Subcutaneous abdominal adipose tissue (tissue), 5 donors: ENCODE measurements around the gene LPP.

ENCODE experiments used
- H3K27ac ChIP-seq: one replicate; pipeline ENCODE4 v1.7.0; 2013; ENCODE audit warnings: low read depth, mild to moderate bottlenecking, inconsistent platforms, low read length, moderate library complexity
- H3K27me3 ChIP-seq, 5 donors: one replicate each; pipeline ENCODE4 v1.7.0; 2013; ENCODE audit warnings: low read length in 5 of 5, inconsistent platforms in 1 of 5; ENCODE audit not compliant: control insufficient read depth in 5 of 5, insufficient read depth in 4 of 5
- H3K36me3 ChIP-seq, 5 donors: one replicate each; pipeline ENCODE4 v1.7.0; 2013; ENCODE audit warnings: low read length in 5 of 5; ENCODE audit not compliant: control insufficient read depth in 5 of 5, insufficient read depth in 5 of 5
- H3K4me1 ChIP-seq, 5 donors: one replicate each; pipeline ENCODE4 v1.7.0; 2013; ENCODE audit warnings: low read length in 5 of 5, mild to moderate bottlenecking in 3 of 5, moderate library complexity in 1 of 5; ENCODE audit not compliant: control insufficient read depth in 5 of 5, insufficient read depth in 5 of 5
- H3K4me3 ChIP-seq, 5 donors: one replicate each; pipeline ENCODE4 v1.7.0; 2013; ENCODE audit warnings: low read length in 5 of 5, low read depth in 1 of 5
- H3K9ac ChIP-seq, 5 donors: one replicate each; pipeline ENCODE4 v1.7.0; 2013; ENCODE audit warnings: low read length in 5 of 5, mild to moderate bottlenecking in 4 of 5, moderate library complexity in 3 of 5
- H3K9me3 ChIP-seq, 5 donors: one replicate each; pipeline ENCODE4 v1.7.0; 2013; ENCODE audit warnings: low read length in 5 of 5; ENCODE audit not compliant: control insufficient read depth in 5 of 5
- donor health status: healthy.
- donor health status: healthy.
- donor health status: healthy.
- donor health status: healthy.
- donor health status: healthy.

The LPP gene

GRCh38 chr3:188855675-188856074 is 701.7 kb downstream of the LPP start:
- Histone ChIP-seq H3K27me3 (no peaks in the 10 kb centered on the region), H3K4me3 (no peak overlapping the region), H3K9ac (no peak overlapping the region), H3K27ac (no peak overlapping the region), H3K9me3 (no peaks in the 10 kb centered on the region), H3K36me3 (no peaks in the 10 kb centered on the region), H3K4me1 (peaks cover 0 to 23% (median 22%) of the 10 kb centered on the region in 5 donors)

DNA sequence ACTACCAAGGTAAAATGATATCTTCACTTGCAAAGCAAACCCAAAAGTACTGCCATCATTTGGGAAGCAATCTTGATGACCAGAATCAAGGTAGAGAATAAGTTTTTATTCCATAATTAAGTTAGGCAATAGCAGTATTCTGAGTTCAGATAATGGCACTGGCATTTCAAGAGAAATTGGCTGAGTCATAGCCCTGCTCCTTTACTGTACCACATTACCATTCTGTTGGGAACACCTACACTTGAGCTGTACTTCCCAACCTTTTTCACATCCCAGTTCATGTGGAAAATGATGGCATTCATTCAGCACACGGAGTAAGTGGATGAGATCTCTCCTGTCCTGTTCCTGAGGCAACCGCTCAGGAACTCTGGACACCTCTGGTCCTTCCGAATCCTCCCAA is 706.2 kb downstream of the LPP start:
- H3K27ac ChIP-seq: no peak overlapping the region
- no peaks in the 10 kb centered on the region for H3K9me3 ChIP-seq
- peaks cover 0 to 20% (median 8%) of the 10 kb centered on the region in 5 donors for H3K4me1 ChIP-seq
- no peak overlapping the region for H3K4me3 ChIP-seq
- no peaks in the 10 kb centered on the region for H3K27me3 ChIP-seq
- H3K36me3 ChIP-seq: no peaks in the 10 kb centered on the region
- H3K9ac ChIP-seq: no peak overlapping the region

DNA sequence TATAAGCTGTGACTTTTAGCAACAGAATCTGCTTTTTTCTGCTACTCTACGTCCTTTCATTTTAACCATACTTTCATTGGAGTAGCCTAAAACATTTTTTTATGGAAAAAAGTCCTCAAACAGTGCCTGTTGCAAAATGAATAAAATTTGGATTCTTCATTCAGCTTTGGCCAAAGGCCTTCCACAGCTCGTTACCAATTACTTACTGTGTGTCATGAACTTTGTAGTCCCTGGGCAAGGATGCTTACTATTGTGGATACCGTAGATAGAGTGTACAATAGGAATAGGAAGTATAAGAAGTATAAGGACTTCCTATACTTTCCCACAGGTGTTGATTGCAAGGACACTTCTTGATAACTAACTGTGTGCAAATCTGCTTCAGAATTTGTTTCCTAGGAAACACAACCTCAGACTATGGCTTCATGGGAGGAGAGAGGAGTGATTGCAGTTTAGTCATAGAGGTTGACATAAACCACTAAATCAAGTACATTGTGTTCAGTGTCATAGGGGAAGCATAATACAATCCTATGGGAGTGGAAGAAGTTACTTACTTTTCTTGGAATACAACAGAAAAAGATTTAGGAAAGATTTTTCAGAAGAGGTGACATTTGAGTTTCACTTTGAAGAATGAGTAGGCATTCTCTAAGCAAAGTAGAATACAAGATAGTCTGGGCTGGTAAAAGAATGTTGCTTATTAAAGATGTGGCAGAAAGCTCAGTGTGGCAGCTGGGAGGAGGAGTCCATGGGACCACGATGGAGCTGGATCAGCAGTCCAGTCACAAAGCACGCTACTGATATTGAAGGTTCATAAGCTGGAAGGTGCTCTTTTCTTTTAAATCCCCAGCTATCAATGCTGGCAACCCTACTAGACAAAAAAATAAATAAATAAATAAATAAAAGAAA is 708.1 kb downstream of the LPP start:
- H3K4me3 ChIP-seq: no peak overlapping the region
- H3K4me1 ChIP-seq: peaks cover 0 to 16% (median 5%) of the 10 kb centered on the region in 5 donors
- H3K27me3 ChIP-seq: no peaks in the 10 kb centered on the region
- H3K9me3 ChIP-seq: no peaks in the 10 kb centered on the region
- no peak overlapping the region for H3K9ac ChIP-seq
- peaks cover 5 to 10% (median 8%) of the 10 kb centered on the region in 5 donors for H3K36me3 ChIP-seq
- no peak overlapping the region for H3K27ac ChIP-seq

DNA sequence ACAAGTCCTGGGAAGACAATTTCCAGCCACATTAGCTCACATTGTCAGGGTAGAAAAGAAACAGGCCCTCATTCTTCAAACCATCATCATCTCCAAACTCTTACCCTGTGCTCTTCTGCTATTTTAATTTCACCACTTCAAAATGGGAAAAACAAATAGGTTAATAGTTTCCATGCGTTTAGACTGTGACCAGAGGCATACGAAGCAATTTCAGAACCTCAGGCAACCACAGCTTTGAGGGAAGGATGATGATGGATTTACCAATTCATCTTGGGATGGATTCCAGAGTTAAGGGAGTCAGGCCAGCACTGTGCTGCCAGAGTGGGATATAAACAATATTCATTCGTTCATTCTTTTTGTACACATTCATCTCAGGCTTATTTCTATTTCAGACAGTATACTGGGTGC is 710.0 kb downstream of the LPP start:
- Histone ChIP-seq H3K9ac (no peak overlapping the region), H3K9me3 (no peaks in the 10 kb centered on the region), H3K27me3 (no peaks in the 10 kb centered on the region), H3K27ac (no peak overlapping the region), H3K4me1 (peaks cover 0 to 16% (median 5%) of the 10 kb centered on the region in 5 donors), H3K4me3 (no peak overlapping the region), H3K36me3 (peaks cover 5 to 16% (median 8%) of the 10 kb centered on the region in 5 donors)

GRCh38 chr3:188867691-188868265 is 713.8 kb downstream of the LPP start:
- H3K4me3 ChIP-seq: no peak overlapping the region
- H3K9ac ChIP-seq: no peak overlapping the region
- no peaks in the 10 kb centered on the region for H3K27me3 ChIP-seq
- H3K9me3 ChIP-seq: no peaks in the 10 kb centered on the region
- H3K27ac ChIP-seq: no peak overlapping the region
- peaks cover 6 to 21% (median 15%) of the 10 kb centered on the region in 5 donors for H3K36me3 ChIP-seq
- peaks cover 0 to 10% (median 0%) of the 10 kb centered on the region in 5 donors for H3K4me1 ChIP-seq

DNA sequence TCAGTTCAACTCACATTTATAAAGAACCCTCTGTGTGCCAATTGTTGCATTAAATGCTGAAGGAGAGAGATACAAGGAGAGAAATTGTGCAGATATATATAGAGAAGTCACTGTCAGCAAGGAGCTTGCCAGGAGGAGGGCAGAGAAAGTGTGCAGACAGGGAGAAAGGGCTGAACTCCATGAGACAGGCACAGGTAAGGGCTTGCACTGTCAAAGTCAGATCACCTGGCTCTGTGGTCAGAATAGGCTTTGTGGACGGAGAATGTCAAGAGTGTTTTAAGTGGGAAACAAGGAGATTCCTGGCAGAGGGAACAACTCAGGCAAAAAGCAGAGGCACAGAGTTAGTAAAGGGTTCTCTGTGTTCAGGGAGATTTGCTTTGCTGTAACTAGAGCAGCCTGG is 714.8 kb downstream of the LPP start:
- Histone ChIP-seq H3K36me3 (peaks cover 8 to 27% (median 16%) of the 10 kb centered on the region in 5 donors), H3K27me3 (no peaks in the 10 kb centered on the region), H3K4me3 (no peak overlapping the region), H3K9me3 (no peaks in the 10 kb centered on the region), H3K4me1 (peaks cover 0 to 6% (median 0%) of the 10 kb centered on the region in 5 donors), H3K9ac (no peak overlapping the region), H3K27ac (no peak overlapping the region)

- H3K9me3 ChIP-seq: no peaks in the 10 kb centered on the region
- no peak overlapping the region for H3K27ac ChIP-seq
- H3K4me1 ChIP-seq: no peaks in the 10 kb centered on the region
- H3K9ac ChIP-seq: no peak overlapping the region
- H3K27me3 ChIP-seq: no peaks in the 10 kb centered on the region
- peaks cover 10 to 35% (median 24%) of the 10 kb centered on the region in 5 donors for H3K36me3 ChIP-seq
- no peak overlapping the region for H3K4me3 ChIP-seq
Observed at GRCh38 chr3:188869628-188870027, 715.7 kb downstream of the LPP start.

GRCh38 chr3:188870431-188870830 is 716.5 kb downstream of the LPP start:
- Histone ChIP-seq H3K4me3 (no peak overlapping the region), H3K9me3 (no peaks in the 10 kb centered on the region), H3K27ac (no peak overlapping the region), H3K27me3 (no peaks in the 10 kb centered on the region), H3K9ac (no peak overlapping the region), H3K4me1 (no peaks in the 10 kb centered on the region), H3K36me3 (peaks cover 18 to 42% (median 30%) of the 10 kb centered on the region in 5 donors)

GRCh38 chr3:188874576-188874975 is 720.6 kb downstream of the LPP start:
- Histone ChIP-seq H3K27ac (no peak overlapping the region), H3K9ac (no peak overlapping the region), H3K4me3 (no peak overlapping the region), H3K36me3 (peaks cover 15 to 29% (median 22%) of the 10 kb centered on the region in 5 donors), H3K27me3 (no peaks in the 10 kb centered on the region), H3K9me3 (no peaks in the 10 kb centered on the region), H3K4me1 (peaks cover 0 to 7% (median 0%) of the 10 kb centered on the region in 5 donors)

DNA sequence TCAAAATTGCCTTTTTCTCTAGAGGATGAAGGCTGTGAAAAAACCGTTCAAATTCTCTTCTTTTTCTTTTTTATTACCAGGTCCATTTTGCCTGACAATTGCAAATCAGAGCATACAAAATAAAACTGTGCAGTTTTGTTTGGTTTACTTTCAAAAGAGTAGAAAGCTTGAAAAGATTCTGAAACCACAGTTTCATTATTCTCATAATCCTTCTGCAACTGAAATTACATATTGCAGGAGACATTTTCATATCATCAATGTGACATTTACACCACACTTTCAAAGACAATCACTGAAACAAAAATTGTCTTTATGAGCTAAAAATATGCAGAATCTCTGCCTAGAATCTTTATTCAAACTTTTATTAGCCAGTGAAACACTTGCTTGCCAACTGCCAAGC is 721.5 kb downstream of the LPP start:
- Histone ChIP-seq H3K9me3 (no peaks in the 10 kb centered on the region), H3K4me1 (peaks cover 0 to 7% (median 0%) of the 10 kb centered on the region in 5 donors), H3K27me3 (no peaks in the 10 kb centered on the region), H3K4me3 (no peak overlapping the region), H3K27ac (no peak overlapping the region), H3K36me3 (peaks cover 15 to 29% (median 22%) of the 10 kb centered on the region in 5 donors), H3K9ac (no peak overlapping the region)
